Transverse colon (tissue), 4 donors: Measurements from ENCODE around the gene THBS3. TPM values are rescaled to one million over a fixed set of nuclear protein-coding genes. Genes with fewer than 3 reads are reported as not detected.

ENCODE experiments used
- DNase-seq: peaks from one replicate; pipeline ENCODE4 v3.0.0-alpha.2; 2019
- H3K27ac ChIP-seq, 4 donors: fragments of 200-600 bp; sonication (generic); 2 replicates each; pipeline ENCODE4 v1.5.1; 2016 to 2018; ENCODE audit warnings: inconsistent platforms in 4 of 4
- H3K27me3 ChIP-seq: fragments of 200-600 bp; sonication (generic); 2 replicates; pipeline ENCODE4 v1.5.1; 2017; ENCODE audit warnings: inconsistent platforms
- H3K36me3 ChIP-seq, 4 donors: fragments of 200-600 bp; sonication (generic); 2 replicates each; pipeline ENCODE4 v1.5.1; 2017 to 2019; ENCODE audit warnings: inconsistent platforms in 4 of 4
- H3K4me1 ChIP-seq, 4 donors: fragments of 200-600 bp; sonication (generic); 2 replicates each; pipeline ENCODE4 v1.5.1; 2017 to 2020; ENCODE audit warnings: inconsistent platforms in 4 of 4
- H3K4me3 ChIP-seq, 4 donors: fragments of 200-600 bp; sonication (generic); 1 replicate in 1 of 4; 2 replicates in 3 of 4; pipeline versions ENCODE4 v1.5.1 to v1.6.1; 2017 to 2019; ENCODE audit warnings: inconsistent platforms in 4 of 4
- H3K9me3 ChIP-seq, 2 donors: fragments of 200-600 bp; sonication (generic); 2 replicates each; pipeline ENCODE4 v1.5.1; 2017 to 2019; ENCODE audit warnings: inconsistent platforms in 2 of 2
- CTCF ChIP-seq, 5 experiments: fragments of 200-600 bp in 3 of 5; fragments of 450-650 bp in 2 of 5; sonication (generic) in 3 of 5; IDR thresholded peaks; 1 replicate in 2 of 5; 2 replicates in 3 of 5; pipeline ENCODE4 v1.5.1; 2016 to 2017; ENCODE audit warnings: antibody characterized with exemption in 5 of 5, inconsistent platforms in 3 of 5, mild to moderate bottlenecking in 2 of 5, moderate library complexity in 1 of 5
- EP300 ChIP-seq: sonication (generic); formaldehyde crosslinking; IDR thresholded peaks from one replicate; pipeline ENCODE4 v1.6.1; 2017; ENCODE audit warnings: antibody characterized with exemption, low read depth
- POLR2A ChIP-seq: fragments of 450-650 bp; IDR thresholded peaks from one replicate; pipeline ENCODE4 v1.6.1; 2016; ENCODE audit warnings: antibody characterized with exemption, mild to moderate bottlenecking, moderate library complexity
- POLR2AphosphoS5 ChIP-seq, 3 donors: sonication (generic); formaldehyde crosslinking; IDR thresholded peaks; one replicate each; pipeline ENCODE4 v1.6.1; 2016; ENCODE audit warnings: antibody characterized with exemption in 3 of 3
- WGBS, 2 donors: methylation state at CpG; one replicate each; pipeline ENCODE4 v1.1.5; 2018; ENCODE audit warnings: low coverage in 1 of 2; 5-methylcytosine and 5-hydroxymethylcytosine counted together
- in situ Hi-C, 4 donors: fragments of 200-750 bp; cut with MboI; loops; one replicate each; pipeline versions ENCODE4 v1.15.0 to v1.15.1; 2017; ENCODE audit warnings: low sequenced_read_pairs in 3 of 4, low pct_ligation_motif_present in 1 of 4, low pct_unique_long_range_greater_than_20kb in 1 of 4
- intact Hi-C: fragments of 100-400 bp; cut with DNase I; formaldehyde crosslinking; loops from one replicate; pipeline ENCODE4 v1.15.1; 2023; ENCODE audit warnings: low total_unique reads
- total RNA-seq, 4 donors: library from RNA; depleted of rRNA; stranded (reverse); fragments of >200 nt; gene quantifications; one replicate each; pipeline ENCODE4 v1.1.0, GENCODE V29; 2016

The THBS3 gene
- total RNA-seq, 4 donors from 2014 or later, result 19.2 to 37.8 (median 27.0) TPM

GRCh38 chr1:155184835-155185782 lies 22.6 kb downstream of the THBS3 start:
- intact Hi-C loops (no loop called here), in situ Hi-C loops (no loop called here)
- Histone ChIP-seq H3K4me3 (no peak overlapping the region), H3K9me3 (no peaks in the 10 kb centered on the region), H3K27ac (peak overlapping the region; percentile 48 to 69 (median 52)), H3K27me3 (no peaks in the 10 kb centered on the region), H3K4me1 (peaks cover 10 to 38% (median 24%) of the 10 kb centered on the region in 4 donors), H3K36me3 (no peaks in the 10 kb centered on the region)
- 47% methylated on average over 21 of the region's 21 CpGs; no CpG with 5 or more reads in 1 of the 2 donors for WGBS, 2 donors
- peak; percentile 76 for DNase-seq
- TF ChIP-seq CTCF (IDR thresholded peaks at IDR 0.05), result peak in 1 of 5 experiments; percentile 46
- TF ChIP-seq POLR2AphosphoS5 (IDR thresholded peaks at IDR 0.05), result no peak
- TF ChIP-seq POLR2A, result peak; percentile 12

GRCh38 chr1:155184351-155184811 lies 23.3 kb downstream of the THBS3 start:
- Histone ChIP-seq H3K27me3 (no peaks in the 10 kb centered on the region), H3K4me1 (peaks cover 10 to 38% (median 24%) of the 10 kb centered on the region in 4 donors), H3K27ac (no peak overlapping the region), H3K9me3 (no peaks in the 10 kb centered on the region), H3K36me3 (no peaks in the 10 kb centered on the region), H3K4me3 (no peak overlapping the region)
- DNase-seq, result no peak
- WGBS, 2 donors, result 82% methylated on average over 4 of the region's 4 CpGs; no CpG with 5 or more reads in 1 of the 2 donors
- intact Hi-C loops, result no loop called here
- in situ Hi-C loops, result no loop called here
- TF ChIP-seq POLR2A, result no peak
- no peak for TF ChIP-seq EP300
- no peak for TF ChIP-seq CTCF (IDR thresholded peaks at IDR 0.05)
- no peak for TF ChIP-seq POLR2AphosphoS5 (IDR thresholded peaks at IDR 0.05)

GRCh38 chr1:155183775-155184221 lies 23.9 kb downstream of the THBS3 start:
- H3K27ac ChIP-seq, result no peak overlapping the region
- H3K36me3 ChIP-seq, result no peaks in the 10 kb centered on the region
- in situ Hi-C loops, result no loop called here
- H3K27me3 ChIP-seq, result no peaks in the 10 kb centered on the region
- H3K4me3 ChIP-seq, result no peak overlapping the region
- intact Hi-C loops, result no loop called here
- WGBS, 2 donors, result 87% methylated on average over 20 of the region's 20 CpGs; no CpG with 5 or more reads in 1 of the 2 donors
- TF ChIP-seq POLR2A, result no peak
- TF ChIP-seq POLR2AphosphoS5 (IDR thresholded peaks at IDR 0.05), result no peak
- no peak for TF ChIP-seq CTCF (IDR thresholded peaks at IDR 0.05)
- DNase-seq, result no peak
- H3K9me3 ChIP-seq, result no peaks in the 10 kb centered on the region
- H3K4me1 ChIP-seq, result peaks cover 10 to 38% (median 24%) of the 10 kb centered on the region in 4 donors

GRCh38 chr1:155182052-155182550 lies 25.6 kb downstream of the THBS3 start:
- peaks cover 9 to 25% (median 22%) of the 10 kb centered on the region in 4 donors for H3K4me1 ChIP-seq
- in situ Hi-C loops (no loop called here), intact Hi-C loops (no loop called here)
- H3K36me3 ChIP-seq, result no peaks in the 10 kb centered on the region
- H3K4me3 ChIP-seq, result no peak overlapping the region
- no peaks in the 10 kb centered on the region for H3K27me3 ChIP-seq
- H3K27ac ChIP-seq, result no peak overlapping the region
- 79 to 91% methylated on average over 2 to 7 of the region's 7 CpGs for WGBS, 2 donors
- H3K9me3 ChIP-seq, result no peaks in the 10 kb centered on the region
- no peak for DNase-seq
- no peak for TF ChIP-seq CTCF (IDR thresholded peaks at IDR 0.05)
- TF ChIP-seq EP300, result no peak
- no peak for TF ChIP-seq POLR2A
- no peak for TF ChIP-seq POLR2AphosphoS5 (IDR thresholded peaks at IDR 0.05)
